ENCODE results near the gene SMARCA4. TPM values are rescaled to one million over a fixed set of nuclear protein-coding genes. Genes with fewer than 3 reads are reported as not detected.

SMARCA4 gene
- total RNA-seq, 1 donor = 36.0 TPM

DNA sequence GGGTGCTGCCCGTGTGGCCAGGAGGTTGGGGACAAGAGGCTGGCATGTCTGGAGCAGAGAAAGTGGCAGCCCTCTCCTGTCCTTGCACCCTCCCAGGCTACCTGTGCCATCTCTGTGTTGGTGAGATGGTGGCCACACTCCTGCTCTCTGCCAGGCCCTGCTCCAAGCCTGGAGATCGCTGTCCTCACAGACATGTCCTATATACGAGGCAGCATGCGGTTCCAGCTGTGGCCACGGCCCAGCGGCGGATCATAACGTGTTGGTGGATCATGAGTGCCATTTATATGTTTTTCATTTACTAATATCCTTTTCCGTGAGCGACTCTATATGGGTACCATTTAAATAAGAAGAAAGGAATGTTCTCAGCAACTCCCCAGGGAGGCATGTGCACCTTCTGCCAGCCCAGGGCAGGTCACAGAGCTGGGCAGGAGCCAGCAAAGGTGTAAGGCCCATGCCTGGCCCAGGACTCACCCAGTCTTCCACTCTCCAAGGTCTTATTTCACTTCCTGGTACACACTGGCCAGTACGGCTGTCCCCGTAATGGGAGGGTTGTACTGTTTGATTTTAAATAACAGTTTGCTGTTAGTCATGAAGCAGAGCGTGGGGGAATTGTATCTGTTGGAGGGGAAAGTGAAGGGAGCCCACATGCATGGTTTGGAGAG is 81.3 kb downstream of the SMARCA4 start:
- Histone ChIP-seq H3K4me1 (ENCODE audit: insufficient read depth, low read length) (peaks cover 5% of the 10 kb centered on the region), H3K4me3 (ENCODE audit: low read length) (no peak overlapping the region), H3K9me3 (ENCODE audit: low read depth, low read length) (no peaks in the 10 kb centered on the region)

DNA sequence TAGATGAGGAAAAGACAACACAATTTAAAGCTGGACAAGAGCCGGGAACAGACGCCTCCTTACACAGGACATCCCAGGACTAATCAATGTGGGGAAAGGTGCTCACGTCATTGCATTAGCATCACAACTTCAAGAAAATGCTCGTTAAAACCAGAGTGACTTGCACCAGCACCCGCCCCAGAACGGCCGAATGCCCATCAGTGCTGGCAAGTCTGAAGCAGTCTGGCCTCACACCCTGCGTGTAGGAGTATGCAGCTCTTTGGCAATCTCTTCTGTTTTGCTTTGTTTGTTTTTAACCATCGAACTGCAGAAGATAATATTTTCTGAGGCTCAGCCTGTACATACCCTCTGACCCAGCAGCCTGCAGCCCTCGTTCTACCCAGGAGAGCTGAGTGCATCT is 83.6 kb downstream of the SMARCA4 start:
- H3K4me3 ChIP-seq (ENCODE audit: low read length) = no peak overlapping the region
- peaks cover 25% of the 10 kb centered on the region for H3K4me1 ChIP-seq (ENCODE audit: insufficient read depth, low read length)
- H3K9me3 ChIP-seq (ENCODE audit: low read depth, low read length) = no peaks in the 10 kb centered on the region
- H3K27me3 ChIP-seq (ENCODE audit: insufficient read depth, low read length) = no peaks in the 10 kb centered on the region

More for the DNA sequence above, 81.3 kb downstream of the SMARCA4 start:
- no peaks in the 10 kb centered on the region for H3K27me3 ChIP-seq (ENCODE audit: insufficient read depth, low read length)

DNA sequence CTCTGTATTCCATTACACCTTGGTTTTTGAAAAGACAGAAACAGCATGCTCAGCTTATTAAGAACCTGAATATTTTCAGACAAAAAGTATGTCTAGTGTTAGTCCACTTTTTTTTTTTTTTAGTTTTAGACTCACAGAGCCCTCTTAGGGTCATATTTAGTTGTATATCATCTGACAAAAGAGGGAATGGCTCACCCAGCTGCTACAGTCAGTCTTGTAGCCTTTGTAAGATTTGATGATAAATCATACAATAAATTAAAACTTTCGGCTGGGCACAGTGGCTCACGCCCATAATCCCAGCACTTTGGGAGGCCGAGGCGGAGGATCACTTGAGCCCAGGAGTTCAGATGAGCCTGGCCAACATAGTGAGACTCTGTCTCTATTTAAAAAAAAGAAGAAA is 84.7 kb downstream of the SMARCA4 start:
- H3K9me3 ChIP-seq (ENCODE audit: low read depth, low read length) = no peaks in the 10 kb centered on the region
- H3K4me3 ChIP-seq (ENCODE audit: low read length) = no peak overlapping the region
- no peaks in the 10 kb centered on the region for H3K27me3 ChIP-seq (ENCODE audit: insufficient read depth, low read length)
- peaks cover 36% of the 10 kb centered on the region for H3K4me1 ChIP-seq (ENCODE audit: insufficient read depth, low read length)

DNA sequence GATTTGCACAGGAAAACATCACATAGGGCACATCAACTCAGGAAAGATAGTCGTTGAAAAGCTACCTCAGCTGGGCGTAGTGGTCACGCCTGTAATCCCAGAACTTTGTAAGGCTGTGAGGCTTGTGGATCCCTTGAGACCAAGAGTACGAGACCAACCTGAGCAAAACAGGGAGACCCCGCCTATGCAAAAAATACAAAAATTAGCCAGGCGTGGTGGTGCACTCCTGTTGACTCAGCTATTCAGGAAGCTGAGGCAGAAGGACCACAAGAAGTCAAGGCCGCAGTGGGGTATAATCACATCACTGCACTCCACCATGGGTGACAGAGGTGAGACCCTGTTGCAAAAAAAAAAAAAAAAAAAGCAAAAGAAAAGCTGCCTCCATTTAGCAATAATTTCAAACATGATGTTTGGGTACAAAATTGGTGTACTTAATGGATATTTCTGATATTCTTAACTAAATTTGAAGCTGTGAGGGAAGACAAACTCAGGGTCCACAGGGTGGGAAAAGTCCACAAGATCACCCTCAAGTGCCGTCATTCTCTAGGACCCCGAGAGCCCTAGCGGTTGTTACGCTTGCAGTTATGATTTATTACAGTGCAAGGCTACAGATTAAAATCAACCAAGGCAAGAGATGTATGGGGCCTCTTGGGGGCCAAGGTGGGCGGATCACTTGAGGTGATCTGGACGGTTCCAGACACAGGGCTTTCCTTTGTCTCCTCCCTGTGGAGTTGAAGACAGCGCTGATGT is 86.0 kb downstream of the SMARCA4 start:
- H3K4me3 ChIP-seq (ENCODE audit: low read length) = no peak overlapping the region
- H3K27me3 ChIP-seq (ENCODE audit: insufficient read depth, low read length) = no peaks in the 10 kb centered on the region
- peaks cover 48% of the 10 kb centered on the region for H3K4me1 ChIP-seq (ENCODE audit: insufficient read depth, low read length)
- no peaks in the 10 kb centered on the region for H3K9me3 ChIP-seq (ENCODE audit: low read depth, low read length)

DNA sequence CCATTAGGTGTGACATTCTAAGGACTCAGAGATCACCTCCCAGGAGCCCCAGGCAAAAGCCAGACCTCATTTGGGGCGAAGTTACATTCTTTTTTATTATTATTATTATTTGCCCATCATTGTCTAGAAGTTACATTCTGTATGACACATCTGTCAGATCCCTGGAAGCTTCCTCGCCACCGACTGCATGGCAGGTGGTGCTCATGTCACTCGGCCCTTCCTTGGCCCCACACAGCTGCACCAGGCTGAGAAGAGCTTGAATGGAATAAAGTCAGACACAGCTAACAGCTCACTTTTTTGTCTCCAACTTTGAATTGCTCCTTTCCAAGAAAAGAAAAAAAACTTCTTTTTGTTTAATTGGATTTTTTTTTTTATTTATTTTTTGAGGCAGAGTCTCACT is 87.0 kb downstream of the SMARCA4 start:
- Histone ChIP-seq H3K9me3 (ENCODE audit: low read depth, low read length) (no peaks in the 10 kb centered on the region), H3K27me3 (ENCODE audit: insufficient read depth, low read length) (no peaks in the 10 kb centered on the region), H3K4me1 (ENCODE audit: insufficient read depth, low read length) (peaks cover 55% of the 10 kb centered on the region), H3K4me3 (ENCODE audit: low read length) (no peak overlapping the region)

DNA sequence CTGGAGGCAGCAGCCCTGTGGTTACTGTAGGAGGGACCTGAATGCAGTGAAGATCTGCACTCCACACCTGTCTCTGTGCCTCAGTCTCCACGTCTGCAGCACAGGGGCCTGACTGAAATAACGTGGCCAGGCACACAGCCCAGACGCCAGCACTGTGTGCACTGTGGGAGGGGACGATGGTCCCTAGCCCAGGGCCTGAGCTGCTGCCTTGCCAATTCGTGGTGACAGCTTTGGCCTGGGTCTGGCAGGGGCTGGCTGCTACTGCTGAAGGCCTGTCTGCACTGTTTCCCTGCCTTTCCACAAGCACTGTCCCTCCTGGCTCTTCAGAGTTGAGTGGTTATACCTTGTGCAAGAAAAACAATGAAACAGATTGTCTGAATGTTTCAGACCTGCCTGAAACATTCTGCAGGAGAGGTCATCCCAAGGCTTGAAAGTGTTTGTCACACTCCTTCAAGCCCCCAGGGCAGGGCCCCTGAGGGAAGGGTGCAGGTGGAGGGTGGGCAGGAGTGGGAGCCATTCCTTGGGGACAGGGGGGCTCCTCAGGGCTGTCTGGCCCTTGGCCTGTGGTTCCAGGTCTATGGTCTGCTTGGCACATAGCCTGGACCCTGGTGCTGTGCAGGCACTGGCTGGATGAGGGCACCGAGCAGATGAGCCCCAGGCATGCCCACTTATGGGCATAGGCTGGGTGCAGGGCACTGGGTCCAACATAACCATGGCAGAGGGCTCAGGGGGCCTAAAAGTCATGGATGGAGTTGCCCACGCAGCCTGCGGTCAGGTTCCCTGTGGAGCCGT is 89.7 kb downstream of the SMARCA4 start:
- no peaks in the 10 kb centered on the region for H3K27me3 ChIP-seq (ENCODE audit: insufficient read depth, low read length)
- H3K4me1 ChIP-seq (ENCODE audit: insufficient read depth, low read length) = peaks cover 55% of the 10 kb centered on the region

DNA sequence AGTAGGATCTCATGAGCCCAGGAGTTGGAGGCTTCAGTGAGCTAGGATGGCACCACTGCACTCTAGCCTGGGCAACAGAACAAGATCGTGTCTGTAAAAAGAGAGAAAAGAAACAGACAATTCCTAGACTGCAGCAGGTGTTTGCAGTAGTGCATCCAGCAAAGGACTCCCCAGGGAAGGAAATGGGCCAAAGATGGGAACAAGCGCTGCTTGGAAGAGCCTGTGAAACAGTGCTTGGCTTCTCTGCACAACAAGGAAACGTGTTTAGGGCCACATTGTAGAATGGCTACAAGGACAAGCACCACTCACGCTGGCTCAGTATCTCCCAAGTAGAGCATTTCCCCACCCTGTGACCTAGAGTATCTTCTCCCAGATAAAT is 93.0 kb downstream of the SMARCA4 start:
- H3K4me3 ChIP-seq (ENCODE audit: low read length) = no peak overlapping the region
- no peaks in the 10 kb centered on the region for H3K9me3 ChIP-seq (ENCODE audit: low read depth, low read length)
- H3K27me3 ChIP-seq (ENCODE audit: insufficient read depth, low read length) = no peaks in the 10 kb centered on the region
- peaks cover 36% of the 10 kb centered on the region for H3K4me1 ChIP-seq (ENCODE audit: insufficient read depth, low read length)

More for the DNA sequence above, 89.7 kb downstream of the SMARCA4 start:
- Histone ChIP-seq H3K4me3 (ENCODE audit: low read length) (no peak overlapping the region), H3K9me3 (ENCODE audit: low read depth, low read length) (no peaks in the 10 kb centered on the region)

DNA sequence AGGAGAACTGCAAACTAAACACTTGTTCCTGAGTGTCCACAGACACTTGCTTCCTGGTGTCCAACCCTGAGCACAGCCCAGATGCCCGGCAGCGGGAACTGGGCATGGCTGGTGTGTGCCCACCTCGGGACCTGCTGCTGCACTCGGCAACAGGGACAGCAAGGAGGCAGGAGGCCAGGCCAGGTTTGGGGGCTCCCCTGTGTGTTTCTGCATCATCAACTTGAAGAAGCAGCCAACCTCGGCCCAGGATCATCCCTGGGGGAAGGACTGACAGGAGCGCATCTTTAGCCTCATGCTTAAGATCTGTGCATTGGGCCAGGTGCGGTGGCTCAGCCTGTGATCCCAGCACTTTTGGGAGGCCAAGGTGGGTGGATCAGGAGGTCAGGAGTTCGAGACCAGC is 93.4 kb downstream of the SMARCA4 start:
- Histone ChIP-seq H3K4me1 (ENCODE audit: insufficient read depth, low read length) (peaks cover 32% of the 10 kb centered on the region), H3K9me3 (ENCODE audit: low read depth, low read length) (no peaks in the 10 kb centered on the region), H3K4me3 (ENCODE audit: low read length) (no peak overlapping the region), H3K27me3 (ENCODE audit: insufficient read depth, low read length) (no peaks in the 10 kb centered on the region)

DNA sequence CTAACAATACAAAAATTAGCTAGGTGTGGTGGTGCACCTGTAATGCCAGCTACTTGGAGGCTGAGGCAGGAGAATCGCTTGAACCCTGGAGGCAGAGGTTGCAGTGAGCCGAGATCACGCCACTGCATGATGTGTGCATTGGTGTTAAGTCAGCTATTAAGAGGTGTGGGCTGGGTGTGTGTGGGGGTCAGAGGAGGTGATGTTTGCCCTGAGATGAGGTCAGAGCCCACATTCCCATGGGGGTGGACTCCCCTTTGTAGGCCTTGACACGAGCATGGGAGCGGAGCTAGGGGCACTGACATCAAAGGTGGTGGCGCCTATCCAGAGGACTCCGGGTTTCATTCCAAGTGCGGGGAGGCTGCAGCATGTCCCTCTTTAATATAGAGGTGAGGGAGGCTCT is 93.8 kb downstream of the SMARCA4 start:
- no peak overlapping the region for H3K4me3 ChIP-seq (ENCODE audit: low read length)
- no peaks in the 10 kb centered on the region for H3K9me3 ChIP-seq (ENCODE audit: low read depth, low read length)
- H3K4me1 ChIP-seq (ENCODE audit: insufficient read depth, low read length) = peaks cover 28% of the 10 kb centered on the region

DNA sequence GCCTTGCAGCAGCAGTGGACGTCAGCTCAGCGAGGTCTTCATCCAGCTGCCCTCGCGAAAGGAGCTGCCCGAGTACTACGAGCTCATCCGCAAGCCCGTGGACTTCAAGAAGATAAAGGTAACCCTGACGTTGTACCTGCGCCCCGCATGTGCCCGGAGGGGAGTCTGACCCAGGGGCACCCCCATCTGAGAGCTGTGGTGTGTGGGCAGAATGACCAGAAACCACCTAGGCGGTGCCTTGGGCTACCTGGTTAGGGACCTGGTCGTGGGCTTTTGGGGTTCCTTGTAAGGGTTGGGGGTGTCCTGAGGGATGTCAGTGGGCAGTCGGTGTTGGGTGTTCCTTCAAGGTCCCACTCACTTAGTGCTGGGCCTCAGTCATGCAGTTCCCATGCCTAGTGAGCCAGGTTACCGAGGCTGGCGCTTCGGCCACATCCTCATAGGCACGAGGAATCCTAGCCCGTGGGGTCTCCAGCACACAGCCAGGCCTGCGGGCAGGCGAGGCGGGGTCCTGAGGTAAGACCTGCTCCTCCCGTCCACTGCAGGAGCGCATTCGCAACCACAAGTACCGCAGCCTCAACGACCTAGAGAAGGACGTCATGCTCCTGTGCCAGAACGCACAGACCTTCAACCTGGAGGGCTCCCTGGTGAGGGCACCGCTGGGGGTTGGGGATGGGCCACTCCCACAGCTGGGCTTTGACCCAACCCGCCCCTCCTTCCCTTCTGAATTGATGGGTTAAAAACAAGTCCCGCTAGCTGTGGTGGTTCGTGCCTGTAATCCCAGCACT is 97.6 kb downstream of the SMARCA4 start:
- H3K27me3 ChIP-seq (ENCODE audit: insufficient read depth, low read length) = no peaks in the 10 kb centered on the region
- H3K9me3 ChIP-seq (ENCODE audit: low read depth, low read length) = no peaks in the 10 kb centered on the region
- no peak overlapping the region for H3K4me3 ChIP-seq (ENCODE audit: low read length)
- H3K4me1 ChIP-seq (ENCODE audit: insufficient read depth, low read length) = no peaks in the 10 kb centered on the region

More for the DNA sequence above, 93.8 kb downstream of the SMARCA4 start:
- no peaks in the 10 kb centered on the region for H3K27me3 ChIP-seq (ENCODE audit: insufficient read depth, low read length)

DNA sequence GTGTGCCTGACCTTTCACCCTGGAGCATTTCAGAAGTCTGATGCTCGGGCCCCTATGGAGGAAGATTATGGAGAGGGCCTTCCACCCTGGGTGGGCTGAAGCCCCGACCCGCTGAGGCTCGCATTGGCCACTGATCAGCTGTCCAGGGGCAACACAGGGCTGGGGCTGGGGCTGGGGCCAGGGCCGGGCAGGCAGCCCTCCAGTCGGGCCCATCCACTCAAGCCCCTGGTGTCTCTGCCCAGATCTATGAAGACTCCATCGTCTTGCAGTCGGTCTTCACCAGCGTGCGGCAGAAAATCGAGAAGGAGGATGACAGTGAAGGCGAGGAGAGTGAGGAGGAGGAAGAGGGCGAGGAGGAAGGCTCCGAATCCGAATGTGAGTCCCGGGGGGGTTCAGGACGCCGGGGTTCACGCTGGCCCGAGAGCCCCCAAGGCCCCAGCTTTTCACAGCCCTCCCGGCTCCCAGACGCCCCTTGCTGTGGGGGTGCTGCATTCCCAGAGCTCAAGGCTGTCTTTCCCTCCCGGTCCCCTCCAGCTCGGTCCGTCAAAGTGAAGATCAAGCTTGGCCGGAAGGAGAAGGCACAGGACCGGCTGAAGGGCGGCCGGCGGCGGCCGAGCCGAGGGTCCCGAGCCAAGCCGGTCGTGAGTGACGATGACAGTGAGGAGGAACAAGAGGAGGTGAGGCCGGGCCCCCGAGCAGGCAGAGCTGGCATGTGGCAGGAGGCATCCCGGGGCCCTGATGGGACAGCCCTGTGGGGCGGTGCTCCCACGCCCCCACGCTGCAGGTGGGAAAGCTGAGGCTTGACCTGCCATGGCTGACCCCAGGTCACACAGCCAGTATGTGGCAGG is 98.9 kb downstream of the SMARCA4 start:
- Histone ChIP-seq H3K27me3 (ENCODE audit: insufficient read depth, low read length) (no peaks in the 10 kb centered on the region), H3K9me3 (ENCODE audit: low read depth, low read length) (no peaks in the 10 kb centered on the region), H3K4me3 (ENCODE audit: low read length) (no peak overlapping the region), H3K4me1 (ENCODE audit: insufficient read depth, low read length) (no peaks in the 10 kb centered on the region)

DNA sequence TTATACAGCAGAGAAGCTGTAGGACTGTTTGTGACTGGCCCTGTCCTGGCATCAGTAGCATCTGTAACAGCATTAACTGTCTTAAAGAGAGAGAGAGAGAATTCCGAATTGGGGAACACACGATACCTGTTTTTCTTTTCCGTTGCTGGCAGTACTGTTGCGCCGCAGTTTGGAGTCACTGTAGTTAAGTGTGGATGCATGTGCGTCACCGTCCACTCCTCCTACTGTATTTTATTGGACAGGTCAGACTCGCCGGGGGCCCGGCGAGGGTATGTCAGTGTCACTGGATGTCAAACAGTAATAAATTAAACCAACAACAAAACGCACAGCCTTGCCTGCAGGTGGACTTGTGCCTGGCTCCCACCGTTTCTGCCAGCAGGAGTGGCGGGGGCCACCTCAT is 101.1 kb downstream of the SMARCA4 start:
- Histone ChIP-seq H3K9me3 (ENCODE audit: low read depth, low read length) (no peaks in the 10 kb centered on the region), H3K4me3 (ENCODE audit: low read length) (no peak overlapping the region), H3K27me3 (ENCODE audit: insufficient read depth, low read length) (no peaks in the 10 kb centered on the region), H3K4me1 (ENCODE audit: insufficient read depth, low read length) (no peaks in the 10 kb centered on the region)

DNA sequence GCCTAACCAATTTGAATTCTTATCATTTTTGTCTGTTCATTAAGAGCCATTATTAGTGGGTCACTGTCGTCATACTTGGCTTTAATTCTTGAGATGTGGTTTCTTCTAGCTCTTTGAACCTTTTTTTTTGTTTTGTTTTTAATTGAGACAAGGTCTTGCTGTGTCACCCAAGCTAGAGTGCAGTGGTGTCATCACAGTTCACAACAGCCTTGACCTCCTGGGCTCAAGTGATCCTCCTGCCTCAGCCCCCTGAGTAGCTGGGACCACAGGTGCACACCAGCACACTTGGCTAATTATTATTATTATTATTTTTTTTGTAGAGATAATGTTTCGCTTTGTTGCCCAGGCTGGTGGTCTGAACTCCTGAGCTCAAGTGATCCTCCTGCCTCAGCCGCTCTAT is 102.6 kb downstream of the SMARCA4 start:
- no peak overlapping the region for H3K4me3 ChIP-seq (ENCODE audit: low read length)
- no peaks in the 10 kb centered on the region for H3K4me1 ChIP-seq (ENCODE audit: insufficient read depth, low read length)
- H3K27me3 ChIP-seq (ENCODE audit: insufficient read depth, low read length) = no peaks in the 10 kb centered on the region
- no peaks in the 10 kb centered on the region for H3K9me3 ChIP-seq (ENCODE audit: low read depth, low read length)

DNA sequence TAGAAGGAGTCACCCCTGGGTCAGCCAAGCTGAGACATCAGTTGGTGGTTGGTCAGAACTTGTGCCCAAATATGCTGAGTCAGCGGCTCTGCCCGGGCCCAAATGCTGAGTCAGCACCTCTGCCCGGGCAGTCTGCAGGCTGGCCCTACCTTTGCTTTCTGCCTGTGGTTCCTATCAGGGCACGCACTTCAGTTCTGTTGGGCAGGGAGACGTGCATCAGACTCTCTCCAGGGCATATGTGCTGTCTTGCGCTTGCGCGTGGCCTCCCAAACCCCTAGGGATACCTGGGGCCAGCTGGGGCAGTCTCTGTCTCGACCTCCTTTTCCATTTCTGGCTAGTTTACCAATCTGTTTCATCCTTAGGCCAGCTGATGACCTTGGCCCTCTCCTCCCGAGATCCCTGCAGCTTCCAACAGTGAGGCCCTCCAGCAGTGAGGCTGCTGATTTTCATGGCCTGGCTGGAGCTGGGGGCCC is 104.0 kb downstream of the SMARCA4 start:
- H3K4me3 ChIP-seq (ENCODE audit: low read length) = no peak overlapping the region
- no peaks in the 10 kb centered on the region for H3K27me3 ChIP-seq (ENCODE audit: insufficient read depth, low read length)
- H3K9me3 ChIP-seq (ENCODE audit: low read depth, low read length) = no peaks in the 10 kb centered on the region
- peaks cover 4% of the 10 kb centered on the region for H3K4me1 ChIP-seq (ENCODE audit: insufficient read depth, low read length)
